ACC112 (cell line): ENCODE results near the gene CNIH1.
"Not testable (repeated sequence)": the region's sequence is repeated elsewhere in the genome, so short reads cannot be mapped to it uniquely, and the experiment has no call there.

Source experiments
- H2AFZ ChIP-seq: fragments of 200-600 bp; sonication (generic); one replicate; pipeline ENCODE4 v1.6.0; 2017; ENCODE audit warnings: antibody characterized with exemption, low read length; ENCODE audit not compliant: unreplicated experiment
- H3K27ac ChIP-seq: fragments of 200-600 bp; sonication (generic); 2 replicates; pipeline ENCODE4 v1.5.1; 2014; ENCODE audit warnings: low read depth, mild to moderate bottlenecking, antibody characterized with exemption, low read length, moderate library complexity
- H3K27me3 ChIP-seq: fragments of 200-600 bp; sonication (generic); 2 replicates; pipeline ENCODE4 v1.6.1; 2014; ENCODE audit warnings: mild to moderate bottlenecking, antibody characterized with exemption, low read length, moderate library complexity, mixed read lengths; ENCODE audit not compliant: insufficient read depth
- H3K36me3 ChIP-seq: fragments of 200-600 bp; sonication (generic); 2 replicates; pipeline ENCODE4 v1.6.1; 2016; ENCODE audit warnings: mild to moderate bottlenecking, antibody characterized with exemption, low read length, moderate library complexity, mixed read lengths; ENCODE audit not compliant: insufficient read depth
- H3K4me1 ChIP-seq: fragments of 200-600 bp; sonication (generic); one replicate; pipeline ENCODE4 v1.6.1; 2016; ENCODE audit warnings: low read length, mixed read lengths; ENCODE audit not compliant: insufficient read depth, unreplicated experiment, control insufficient read depth
- H3K4me3 ChIP-seq: fragments of 200-600 bp; sonication (generic); 2 replicates; pipeline ENCODE4 v1.5.1; 2014; ENCODE audit warnings: mild to moderate bottlenecking, low read depth, low read length
- H3K79me2 ChIP-seq: fragments of 200-600 bp; sonication (generic); one replicate; pipeline ENCODE4 v1.6.0; 2016; ENCODE audit warnings: low read length; ENCODE audit not compliant: control insufficient read depth, unreplicated experiment, insufficient read depth

The CNIH1 gene

GRCh38 chr14:54385556-54385955, 55.6 kb downstream of the CNIH1 start:
- Histone ChIP-seq H3K36me3 (no peaks in the 10 kb centered on the region), H3K27me3 (peaks cover 35% of the 10 kb centered on the region), H3K79me2 (no peaks in the 10 kb centered on the region), H2AFZ (no peak overlapping the region), H3K4me3 (no peak overlapping the region), H3K27ac (no peak overlapping the region), H3K4me1 (no peaks in the 10 kb centered on the region)

- Histone ChIP-seq H2AFZ (no peak overlapping the region), H3K36me3 (no peaks in the 10 kb centered on the region)
These were observed 57.3 kb downstream of the CNIH1 start for GRCh38 chr14:54383835-54384234.

GRCh38 chr14:54381821-54382220, 59.4 kb downstream of the CNIH1 start:
- H3K4me3 ChIP-seq: no peak overlapping the region
- H3K27ac ChIP-seq: no peak overlapping the region
- H2AFZ ChIP-seq: no peak overlapping the region
- H3K36me3 ChIP-seq: no peaks in the 10 kb centered on the region
- no peaks in the 10 kb centered on the region for H3K4me1 ChIP-seq
- no peaks in the 10 kb centered on the region for H3K79me2 ChIP-seq
- peaks cover 19% of the 10 kb centered on the region for H3K27me3 ChIP-seq

More at GRCh38 chr14:54383835-54384234, 57.3 kb downstream of the CNIH1 start:
- Histone ChIP-seq H3K27me3 (peaks cover 34% of the 10 kb centered on the region), H3K79me2 (no peaks in the 10 kb centered on the region), H3K4me3 (no peak overlapping the region), H3K4me1 (no peaks in the 10 kb centered on the region), H3K27ac (no peak overlapping the region)

- H3K27me3 ChIP-seq, H3K36me3 ChIP-seq, H3K79me2 ChIP-seq, H3K4me3 ChIP-seq, H2AFZ ChIP-seq, H3K4me1 ChIP-seq, H3K27ac ChIP-seq: not testable (repeated sequence)
These were observed 60.6 kb downstream of the CNIH1 start for GRCh38 chr14:54380558-54380957.

- not testable (repeated sequence) for H3K4me3 ChIP-seq, H3K27me3 ChIP-seq, H3K27ac ChIP-seq, H3K79me2 ChIP-seq, H3K4me1 ChIP-seq, H3K36me3 ChIP-seq, H2AFZ ChIP-seq
These were observed 62.3 kb downstream of the CNIH1 start for GRCh38 chr14:54378893-54379292.

GRCh38 chr14:54377501-54377900, 63.7 kb downstream of the CNIH1 start:
- H3K27me3 ChIP-seq: peaks cover 4% of the 10 kb centered on the region; the same call in 1 of the 2 replicates
- no peak overlapping the region for H2AFZ ChIP-seq
- peaks cover 8% of the 10 kb centered on the region for H3K4me1 ChIP-seq
- no peak overlapping the region for H3K4me3 ChIP-seq
- no peaks in the 10 kb centered on the region for H3K36me3 ChIP-seq
- no peak overlapping the region for H3K27ac ChIP-seq
- no peaks in the 10 kb centered on the region for H3K79me2 ChIP-seq

GRCh38 chr14:54374117-54374884, 66.9 kb downstream of the CNIH1 start:
- Histone ChIP-seq H3K27me3 (peaks cover 4% of the 10 kb centered on the region; the same call in 1 of the 2 replicates), H3K27ac (no peak overlapping the region), H3K4me3 (no peak overlapping the region), H3K36me3 (no peaks in the 10 kb centered on the region), H3K79me2 (no peaks in the 10 kb centered on the region), H2AFZ (no peak overlapping the region), H3K4me1 (peaks cover 8% of the 10 kb centered on the region)
